ENCODE measurements around the gene CDC45.

The CDC45 gene

GRCh38 chr22:19567157-19568009, 87.7 kb downstream of the CDC45 start:
- no peak for DNase-seq

- no peak for DNase-seq
Measured at GRCh38 chr22:19568337-19569275, 88.9 kb downstream of the CDC45 start.

DNA sequence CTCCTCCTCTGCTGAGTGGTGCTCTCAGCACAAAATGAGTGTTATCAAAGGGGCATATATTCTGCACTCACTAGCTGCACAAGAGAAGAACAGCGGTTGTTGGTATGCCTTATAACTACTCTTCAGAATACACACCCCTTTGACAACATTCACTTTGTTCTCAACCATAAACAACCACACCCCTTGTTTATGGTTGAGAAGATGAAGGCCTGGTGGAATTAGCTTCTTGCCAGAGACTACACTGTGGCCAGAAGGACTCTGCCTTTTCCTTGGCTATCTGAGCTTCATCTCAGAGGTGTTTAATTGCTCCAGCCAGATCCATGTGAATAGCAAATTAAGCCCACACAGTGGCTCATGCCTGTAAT, 89.5 kb downstream of the CDC45 start:
- DNase-seq, result no peak

DNA sequence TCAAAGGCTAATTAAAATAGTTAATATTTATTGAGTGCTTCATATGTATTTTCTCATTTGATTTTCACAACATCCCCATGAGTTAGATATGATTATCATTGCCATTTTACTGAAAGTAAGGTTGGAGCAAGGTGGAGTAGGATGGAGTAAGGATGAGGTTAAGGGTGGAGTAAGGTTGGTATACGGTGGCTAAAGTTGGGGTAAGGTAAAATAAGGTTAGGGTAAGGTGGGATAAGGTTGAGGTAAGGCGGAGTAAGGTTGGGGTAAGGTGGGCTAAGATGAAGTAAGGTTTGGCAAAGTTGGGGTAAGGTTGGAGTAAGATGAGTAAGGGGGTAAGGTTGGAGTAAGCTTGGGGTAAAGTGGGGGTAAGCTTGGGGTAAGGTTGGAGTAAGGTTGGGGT, 90.3 kb downstream of the CDC45 start:
- DNase-seq, result no peak

Measured in RPMI8226 (cell line).